ENCODE results near the gene COL23A1.

COL23A1 gene

DNA sequence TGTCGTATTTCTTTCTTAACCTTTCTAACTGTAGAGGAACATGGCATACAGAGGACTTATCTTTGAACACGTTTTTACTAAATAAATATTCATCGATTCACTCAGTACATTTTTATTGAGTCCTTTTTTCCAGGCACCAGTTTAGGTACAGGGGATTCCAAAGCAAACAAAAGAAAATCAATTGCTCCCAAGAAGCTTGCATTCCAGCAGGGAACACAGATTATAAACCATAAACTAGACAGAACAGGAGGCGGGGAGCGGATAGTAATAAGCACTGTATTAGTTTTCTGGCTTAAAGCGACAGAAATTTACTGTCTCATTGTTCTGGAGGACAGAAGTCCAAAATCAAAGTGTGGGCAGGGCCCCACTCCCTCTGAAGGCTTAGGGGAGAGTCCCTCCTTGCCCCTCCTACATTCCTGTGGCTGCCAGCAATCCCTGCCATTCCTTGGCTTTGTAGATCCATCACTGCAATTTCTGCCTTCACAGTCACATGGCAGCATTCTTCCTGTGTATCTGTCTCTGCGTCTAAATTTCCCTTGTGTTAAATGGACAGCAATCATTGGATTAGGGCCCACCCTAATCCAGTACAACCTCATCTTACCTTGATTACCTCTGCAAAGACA, 115.5 kb downstream of the COL23A1 start:
- no peak for DNase-seq (ENCODE audit: low read depth in 2 of 2)

DNA sequence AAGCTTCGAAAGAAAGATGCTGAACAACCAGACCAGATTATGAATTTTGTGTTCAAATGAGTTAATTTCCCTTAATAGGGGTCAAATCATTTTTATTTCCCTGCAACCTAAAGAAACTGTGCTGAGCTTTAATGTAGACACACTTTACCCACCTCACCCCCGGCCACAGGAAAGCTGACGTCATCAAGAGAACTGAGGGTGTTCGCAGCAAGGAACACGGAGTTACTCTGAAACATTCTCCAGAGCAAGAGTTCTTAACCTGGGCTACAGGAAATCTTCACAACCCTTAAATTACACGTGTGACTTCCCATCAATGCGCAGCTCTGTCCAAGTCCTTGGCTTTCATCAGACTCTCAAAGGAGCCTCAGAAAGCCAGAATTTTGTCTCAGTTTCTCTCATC, 116.3 kb downstream of the COL23A1 start:
- no peak for DNase-seq (ENCODE audit: low read depth in 2 of 2)

DNA sequence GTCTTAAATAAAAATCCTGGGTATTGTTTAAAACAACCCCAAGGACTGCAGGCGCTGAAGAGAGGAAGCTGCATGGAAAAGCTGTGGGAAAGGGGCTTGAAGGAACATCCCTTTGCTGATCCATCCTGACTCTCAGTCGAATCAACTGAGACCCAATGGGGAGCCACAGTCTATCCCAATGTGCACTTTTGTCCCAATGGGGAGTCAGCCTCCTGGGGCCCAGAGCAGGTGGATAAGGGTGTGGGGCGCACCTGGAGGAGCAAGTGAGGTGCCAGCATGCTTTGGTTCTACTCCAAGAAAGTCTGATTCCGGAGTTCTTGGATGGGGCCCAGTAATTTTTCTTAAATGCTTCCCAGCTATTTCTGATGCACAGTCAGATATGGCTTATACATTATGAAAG, 118.1 kb downstream of the COL23A1 start:
- no peak for DNase-seq (ENCODE audit: low read depth in 2 of 2)

DNA sequence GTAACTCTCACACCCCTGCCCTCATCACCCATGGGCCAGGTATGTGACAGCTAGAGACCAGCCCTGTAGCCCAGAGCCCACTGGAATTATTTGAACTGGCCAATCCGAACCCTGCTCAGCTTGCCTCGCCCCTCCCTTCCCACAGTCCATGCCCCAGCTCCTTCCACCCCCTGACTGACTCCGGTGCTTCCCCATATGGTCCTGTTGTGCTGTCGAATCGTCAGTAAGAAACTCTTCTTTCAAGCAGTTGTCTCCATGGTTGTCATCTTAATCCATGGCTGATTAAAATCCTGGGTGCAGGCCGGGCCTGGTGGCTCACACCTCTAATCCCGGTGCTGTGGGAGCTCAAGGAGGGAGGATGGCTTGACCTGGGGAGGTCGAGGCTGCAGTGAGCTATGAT, 118.5 kb downstream of the COL23A1 start:
- no peak for DNase-seq (ENCODE audit: low read depth in 2 of 2)

DNA sequence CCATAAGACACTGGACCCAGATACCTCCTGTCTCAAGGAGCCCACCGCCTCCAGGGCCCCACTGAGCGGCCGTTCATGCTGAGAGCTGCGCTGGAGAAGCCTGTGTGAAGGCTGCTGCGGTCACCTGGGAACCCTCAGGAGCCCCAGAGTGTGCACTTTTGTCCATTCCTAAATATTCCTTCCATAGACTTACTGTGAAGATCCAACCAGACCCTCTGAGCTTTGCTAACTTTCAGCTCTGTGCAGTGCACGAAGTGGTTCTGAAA, 119.5 kb downstream of the COL23A1 start:
- no peak for DNase-seq (ENCODE audit: low read depth in 2 of 2)

DNA sequence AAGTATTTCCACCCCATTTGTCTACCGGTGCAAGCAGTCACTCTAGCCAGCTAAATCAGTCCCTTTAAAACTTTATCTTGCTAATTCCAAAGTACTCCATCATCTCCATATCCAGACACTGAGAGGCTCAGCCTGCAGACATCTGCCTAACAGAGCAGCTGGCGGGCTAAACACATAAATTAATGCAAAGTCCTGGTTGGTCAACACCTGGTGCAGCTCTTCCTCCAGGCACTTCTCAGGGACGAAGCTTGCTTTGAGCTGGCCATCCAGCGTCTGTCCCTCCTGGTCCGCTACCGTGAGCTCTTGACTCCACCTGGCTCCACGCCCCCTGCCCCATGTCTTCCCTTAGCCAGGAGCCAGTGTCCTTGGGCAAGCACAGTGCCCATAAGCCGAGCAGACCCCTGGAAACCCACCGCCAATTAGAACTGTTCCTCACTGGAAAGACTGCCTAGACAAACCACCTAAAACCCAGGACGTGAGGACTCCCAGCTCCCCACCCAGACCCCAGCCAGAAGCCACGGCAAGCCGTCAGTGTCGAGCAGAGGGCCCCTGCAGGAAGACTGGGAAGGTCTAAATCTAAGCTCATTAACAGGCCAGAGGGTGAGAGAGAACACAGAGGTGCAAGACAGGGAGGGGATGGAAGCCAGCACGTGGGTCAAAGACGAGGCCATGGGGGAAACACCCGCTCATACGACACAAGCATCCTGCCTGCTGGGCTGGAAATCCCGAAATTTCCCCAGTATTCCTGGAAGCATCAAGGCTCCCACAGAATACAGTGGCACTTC, 120.0 kb downstream of the COL23A1 start:
- DNase-seq (ENCODE audit: low read depth in 2 of 2), result no peak

DNA sequence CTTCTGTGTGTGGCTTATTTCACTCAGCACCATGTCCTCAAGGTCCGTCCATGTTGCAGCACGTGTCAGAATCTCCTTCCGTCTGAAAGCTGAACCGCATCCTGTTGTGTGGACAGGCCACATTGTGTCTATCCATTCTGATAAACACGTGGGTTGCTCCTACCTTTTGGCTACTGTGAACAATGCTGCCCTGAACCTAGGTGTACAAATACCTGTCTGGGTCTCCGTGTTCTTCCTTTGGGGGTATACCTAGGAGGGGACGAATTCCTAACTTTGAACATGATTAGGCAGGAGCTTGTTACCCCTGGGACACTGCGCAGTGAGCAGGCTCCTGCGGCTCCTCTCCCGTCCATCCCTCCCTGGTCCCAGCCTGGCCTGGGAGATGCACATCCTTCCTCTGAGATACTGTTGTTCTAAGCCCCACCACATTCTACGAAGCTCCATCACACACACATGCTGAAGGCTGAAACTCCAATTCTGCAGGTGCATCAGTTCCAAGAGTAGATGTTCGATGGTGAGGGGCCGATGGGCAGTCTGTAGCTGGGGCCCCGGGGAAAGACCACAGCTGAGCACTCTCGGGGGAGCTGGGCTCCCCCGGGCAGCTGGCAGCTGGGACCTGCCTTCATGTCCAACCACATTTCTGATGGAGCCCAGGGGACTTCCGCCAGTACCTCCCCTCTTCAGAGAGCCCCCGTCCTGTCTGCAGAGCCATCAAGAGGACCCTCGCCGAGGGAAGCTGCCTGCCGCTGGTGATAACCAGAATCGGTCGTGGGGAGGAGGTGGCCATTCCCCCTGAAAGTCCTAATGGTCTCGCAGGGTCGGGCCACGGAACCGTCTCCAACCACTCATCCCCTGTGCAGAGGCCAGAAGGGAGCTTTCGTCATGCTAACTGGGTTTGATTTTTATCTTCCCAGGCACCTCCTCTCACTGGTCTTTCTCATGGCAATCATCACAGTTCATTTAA, 120.9 kb downstream of the COL23A1 start:
- DNase-seq (ENCODE audit: low read depth in 2 of 2), result no peak

DNA sequence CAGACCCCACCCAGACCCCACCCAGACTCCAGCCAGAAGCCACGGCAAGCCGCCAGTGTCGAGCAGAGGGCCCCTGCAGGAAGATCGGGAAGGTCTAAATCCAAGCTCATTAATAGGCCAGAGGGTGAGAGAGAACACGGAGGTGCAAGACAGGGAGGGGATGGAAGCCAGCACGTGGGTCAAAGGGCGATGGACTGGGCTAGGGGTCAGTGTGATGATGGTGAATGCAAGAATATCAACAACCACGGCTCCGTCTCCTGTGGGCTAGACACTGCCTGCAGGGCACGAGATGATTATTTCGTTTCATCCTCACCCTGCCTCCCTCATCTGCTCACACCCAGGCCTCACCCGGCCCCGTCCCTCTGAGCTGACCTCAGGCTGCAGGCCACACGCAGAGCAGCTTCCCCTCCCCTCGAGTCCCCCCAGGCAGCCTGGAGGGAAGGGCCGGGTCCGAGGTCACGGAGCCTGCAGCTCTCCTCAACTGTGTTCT, 122.0 kb downstream of the COL23A1 start:
- DNase-seq (ENCODE audit: low read depth in 2 of 2), result no peak

DNA sequence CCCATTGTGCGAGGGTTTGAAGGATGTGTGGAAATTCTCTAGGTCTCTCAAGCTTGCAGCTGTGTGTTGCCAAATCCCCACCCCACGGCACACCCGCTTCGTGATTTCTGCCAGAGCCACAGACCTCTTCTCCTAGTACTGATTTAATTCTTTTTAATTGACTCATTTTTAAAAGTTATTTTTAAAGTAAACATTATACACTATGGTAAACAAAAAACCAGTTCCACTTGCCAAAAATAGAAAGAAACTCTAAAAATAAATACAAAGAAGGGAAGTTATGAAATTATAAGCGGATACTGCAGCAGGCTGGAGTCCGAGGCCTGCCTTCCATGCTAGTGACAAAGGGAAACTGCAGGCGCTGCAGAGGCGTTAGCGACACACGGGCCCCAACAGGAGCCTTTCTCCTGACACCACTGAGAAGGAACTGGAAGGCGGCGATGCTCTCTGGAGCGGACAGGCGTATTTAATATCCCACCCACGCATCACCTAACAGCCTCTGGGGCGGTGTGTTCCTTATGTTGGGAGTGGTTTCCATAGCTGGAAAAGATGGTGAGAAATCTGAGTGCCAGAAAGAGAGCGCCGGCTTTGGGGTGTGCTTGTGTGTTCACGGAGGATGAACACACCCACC, 122.5 kb downstream of the COL23A1 start:
- DNase-seq (ENCODE audit: low read depth in 2 of 2), result no peak

DNA sequence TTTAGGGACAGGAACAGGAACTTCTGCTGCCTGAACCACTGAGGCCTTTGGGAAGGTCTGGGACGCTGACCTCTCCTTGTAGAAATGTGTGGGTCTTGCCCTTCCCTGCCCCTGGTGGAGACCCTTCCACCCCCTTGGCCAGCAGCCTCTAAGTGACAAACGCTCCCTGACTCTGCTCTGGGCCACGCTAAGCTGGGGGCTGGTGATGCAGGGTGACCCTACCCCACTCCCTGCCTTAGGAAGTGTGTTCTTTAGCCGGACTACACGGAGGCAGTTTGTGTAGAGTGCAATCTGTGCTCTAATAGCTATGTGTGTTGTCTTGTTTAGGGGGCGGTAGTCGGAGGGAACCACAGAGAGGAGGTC, 123.0 kb downstream of the COL23A1 start:
- no peak for DNase-seq (ENCODE audit: low read depth in 2 of 2)

DNA sequence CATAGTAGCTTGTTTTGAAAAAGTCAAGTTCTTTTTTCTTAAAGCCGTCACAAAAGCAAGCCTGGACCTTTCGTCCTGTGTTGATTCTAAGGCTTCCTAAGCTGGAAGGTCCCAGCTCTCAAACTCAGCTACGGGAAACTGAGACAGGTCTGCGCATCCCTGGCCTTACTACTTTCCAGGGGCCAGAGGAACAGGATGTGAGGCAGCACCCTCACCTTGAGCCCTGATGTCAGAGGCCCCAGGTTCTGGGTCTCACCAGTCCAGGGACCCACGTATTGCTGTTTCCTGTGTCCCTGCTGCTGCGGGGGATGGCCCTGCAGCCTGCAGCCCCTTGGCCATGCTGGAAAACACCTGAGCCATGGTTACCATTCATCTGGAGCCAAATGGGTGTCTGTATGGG, 123.9 kb downstream of the COL23A1 start:
- no peak for DNase-seq (ENCODE audit: low read depth in 2 of 2)

DNA sequence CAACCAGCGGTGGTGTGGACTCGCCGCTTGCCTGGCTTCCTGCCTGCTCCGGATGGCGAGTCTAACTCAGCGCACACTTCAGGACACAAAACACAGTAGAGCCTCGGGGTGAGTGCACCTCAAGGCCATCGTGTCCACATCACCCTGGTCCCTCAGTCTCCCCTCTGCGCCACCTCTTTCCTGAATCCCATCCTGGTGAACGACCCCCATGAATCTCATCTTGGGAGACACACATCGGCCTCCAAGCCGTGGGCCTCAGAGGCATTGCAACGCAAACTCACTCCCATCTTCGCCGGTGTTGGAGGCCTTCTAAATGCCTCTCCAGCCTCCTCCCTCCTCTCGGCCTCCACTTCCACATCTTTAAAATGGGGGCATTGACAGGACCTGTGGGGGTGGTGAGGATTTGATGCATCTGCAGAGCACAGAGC, 124.3 kb downstream of the COL23A1 start:
- no peak for DNase-seq (ENCODE audit: low read depth in 2 of 2)

DNA sequence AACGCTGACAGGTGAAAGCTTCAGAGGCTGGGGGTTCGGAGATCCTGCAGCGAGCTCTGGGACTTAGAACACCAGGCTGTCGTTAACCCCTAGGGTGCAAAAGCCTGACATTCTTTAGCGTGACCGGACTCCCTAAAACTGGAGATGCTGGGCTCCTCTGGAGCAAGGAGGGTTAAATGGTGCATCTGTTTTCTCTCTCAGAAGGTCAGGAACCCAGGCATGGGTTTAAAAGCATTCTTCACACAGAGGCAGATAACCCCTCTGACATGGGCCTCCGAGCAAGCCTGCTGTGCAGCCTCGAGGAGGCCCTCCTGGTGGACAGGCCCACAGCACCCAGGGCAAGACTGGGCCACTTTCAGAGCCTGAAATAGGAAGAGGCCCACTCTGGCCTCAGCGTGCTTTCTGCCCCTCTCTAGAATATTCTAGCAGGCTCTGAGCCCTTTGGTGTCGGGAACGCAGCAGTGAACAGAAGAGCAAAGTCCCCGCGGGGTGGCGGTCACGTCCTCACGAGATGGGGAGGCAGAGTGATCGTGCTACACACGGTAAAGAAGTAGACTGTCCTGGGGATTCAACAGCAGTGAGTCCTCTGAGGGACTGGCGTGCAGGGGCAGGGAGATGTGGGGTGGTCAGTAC, 124.8 kb downstream of the COL23A1 start:
- no peak for DNase-seq (ENCODE audit: low read depth in 2 of 2)

DNA sequence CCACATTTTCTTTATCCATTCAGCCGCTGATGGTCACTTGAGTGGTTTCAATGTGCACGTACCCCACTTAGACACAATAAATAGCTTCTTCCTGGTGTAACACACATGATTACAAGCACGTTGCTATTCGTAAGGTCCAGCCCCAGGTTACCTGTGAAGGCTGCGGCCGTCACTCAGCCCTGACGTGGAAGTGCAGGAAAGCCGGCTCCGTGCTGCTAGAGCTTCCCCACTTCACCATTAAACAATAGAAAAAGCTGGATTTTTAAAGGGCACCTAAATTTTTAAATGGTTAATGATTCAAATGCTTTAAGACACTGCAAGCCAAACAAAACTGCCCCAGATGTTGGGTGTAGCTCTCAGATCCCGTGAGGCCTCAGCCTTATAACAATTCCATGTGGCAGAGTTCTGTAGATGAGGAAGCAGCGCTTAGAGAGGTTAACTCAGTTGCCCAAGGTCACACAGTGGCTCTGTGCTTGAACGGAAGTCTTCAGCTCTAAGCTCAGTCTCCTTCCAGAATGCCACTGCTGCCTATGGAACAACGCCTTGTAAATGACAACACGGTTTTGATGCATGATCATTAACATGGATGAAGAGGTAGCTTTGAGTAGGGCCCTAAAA, 125.7 kb downstream of the COL23A1 start:
- no peak for DNase-seq (ENCODE audit: low read depth in 2 of 2)

DNA sequence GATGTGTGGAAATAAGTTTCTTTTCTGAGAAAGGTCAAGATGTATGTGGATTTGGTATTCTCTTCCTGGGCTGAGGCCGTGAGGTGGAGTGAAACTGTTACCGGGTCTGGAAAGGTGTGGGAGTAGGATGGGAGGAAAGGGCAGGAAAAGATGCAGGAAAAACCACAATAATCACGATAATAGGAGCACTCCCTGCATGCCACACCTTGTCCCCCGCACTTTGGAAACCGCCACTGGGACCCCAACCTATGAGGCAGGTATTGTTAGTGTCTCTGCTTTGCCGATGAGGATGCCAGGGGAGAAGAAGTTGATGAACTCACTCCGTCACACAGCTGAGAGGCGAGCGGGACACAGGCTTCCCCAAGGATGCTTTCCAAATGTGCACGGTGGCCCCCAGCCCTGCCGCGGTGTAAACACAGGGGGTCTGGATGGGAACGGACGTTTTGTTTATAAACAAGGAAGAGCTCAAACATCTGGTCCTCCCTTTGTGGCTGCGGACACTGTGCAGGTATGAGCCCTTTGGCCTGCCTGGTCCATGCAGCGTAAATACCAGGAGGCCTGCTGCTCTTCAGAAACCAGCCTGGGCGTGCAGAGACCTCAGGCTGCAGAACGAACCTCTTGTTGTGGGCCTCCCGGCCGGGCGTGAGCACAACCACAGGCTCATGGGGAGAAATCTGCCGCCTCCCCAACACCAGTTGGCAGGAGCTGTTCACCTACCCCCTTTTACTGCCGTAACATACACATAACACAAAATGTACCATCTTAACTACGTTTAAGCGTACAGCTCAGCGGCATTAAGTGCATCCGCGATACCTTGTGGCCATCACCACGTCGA, 126.7 kb downstream of the COL23A1 start:
- no peak for DNase-seq (ENCODE audit: low read depth in 2 of 2)

DNA sequence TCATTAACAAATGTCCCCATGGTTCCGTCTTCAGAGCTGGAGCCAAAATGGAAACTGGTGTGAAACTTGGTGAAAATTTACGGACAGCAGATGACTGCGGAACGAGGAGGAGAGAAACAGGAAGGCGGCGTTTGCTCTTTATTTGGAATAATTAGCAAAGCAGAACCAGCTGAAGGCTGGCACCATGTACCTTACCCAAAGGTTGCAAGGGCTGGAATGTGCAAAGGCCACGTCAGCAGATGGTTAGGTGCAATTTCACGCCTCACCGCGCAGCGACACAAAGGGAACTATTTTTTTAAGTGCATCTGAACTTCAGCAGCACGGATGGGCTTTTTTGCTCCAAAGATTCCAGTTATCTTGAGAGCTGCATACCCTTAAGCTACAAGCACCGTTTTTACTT, 127.4 kb downstream of the COL23A1 start:
- no peak for DNase-seq (ENCODE audit: low read depth in 2 of 2)

DNA sequence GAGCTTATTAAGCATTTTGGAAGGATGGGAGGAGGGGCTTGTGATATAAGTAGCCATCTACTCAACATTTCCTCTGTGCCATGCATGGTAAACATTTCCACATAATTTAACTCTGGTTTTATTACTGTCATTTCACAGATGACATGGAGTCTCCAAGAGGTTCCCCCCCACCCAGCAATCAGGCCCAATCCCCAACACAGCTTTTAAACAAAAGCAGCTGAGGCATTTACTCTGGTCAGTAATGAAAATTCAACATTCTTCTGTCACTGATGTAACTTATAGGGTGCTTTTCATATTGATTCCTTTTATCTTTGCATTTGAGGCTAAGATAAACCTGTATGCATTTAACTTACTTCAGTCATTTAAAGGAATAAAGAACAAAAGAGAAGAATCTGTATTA, 128.1 kb downstream of the COL23A1 start:
- no peak for DNase-seq (ENCODE audit: low read depth in 2 of 2)

DNA sequence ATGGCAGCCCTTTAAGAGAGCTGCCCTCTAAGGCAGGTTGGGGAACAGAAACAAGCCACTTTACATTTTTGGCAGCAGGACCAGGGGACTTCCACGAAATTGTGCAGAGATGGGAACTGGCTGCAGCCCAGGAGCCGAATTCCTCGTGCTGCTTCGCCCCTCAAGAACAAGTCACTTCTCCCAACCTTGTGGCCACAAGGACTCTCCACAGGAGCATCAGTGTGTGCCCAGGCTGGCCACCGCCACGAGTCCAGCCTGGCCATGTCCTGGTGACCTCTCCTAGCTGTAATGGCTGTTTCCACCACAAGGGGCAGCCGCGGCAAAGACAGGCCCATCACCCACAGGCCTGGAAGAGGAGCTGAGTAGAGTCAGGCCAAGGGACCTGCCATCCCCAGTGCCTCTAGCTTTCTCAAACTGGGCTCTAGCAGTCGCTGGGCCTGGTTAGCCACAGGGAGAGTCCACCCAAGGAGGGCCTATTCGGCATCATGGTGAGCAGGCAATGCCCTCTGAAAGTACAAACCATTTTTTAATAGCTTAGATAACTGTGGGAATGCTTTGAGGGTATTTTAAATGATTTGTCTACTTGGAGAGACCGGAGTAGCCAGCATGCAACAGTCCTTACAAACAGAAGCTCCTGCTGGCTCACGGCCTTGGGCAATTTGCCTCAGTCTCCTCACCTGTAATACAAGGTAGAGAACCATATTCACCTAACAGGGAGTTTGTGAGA, 129.0 kb downstream of the COL23A1 start:
- DNase-seq (ENCODE audit: low read depth in 2 of 2), result peak; percentile 11 to 48

DNA sequence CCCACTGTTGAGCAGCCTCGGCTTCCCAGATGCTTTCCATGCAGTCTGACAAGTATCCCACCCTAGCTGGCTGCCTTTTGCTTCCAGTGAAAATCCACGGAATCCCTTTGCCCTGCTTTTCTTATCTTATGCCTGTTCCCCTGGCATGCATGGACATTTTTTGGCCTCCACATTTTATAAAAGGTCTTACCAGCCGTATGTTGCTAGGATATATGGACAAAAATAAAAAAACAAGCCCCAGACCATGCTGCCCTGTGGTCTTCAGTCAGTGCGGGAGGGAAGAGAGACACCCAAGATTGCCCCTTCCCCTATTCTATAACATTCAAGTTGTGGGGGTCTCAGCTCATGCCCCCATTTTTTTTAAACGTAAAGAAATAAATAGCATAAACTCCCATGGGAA, 129.6 kb downstream of the COL23A1 start:
- DNase-seq (ENCODE audit: low read depth in 2 of 2), result no peak

DNA sequence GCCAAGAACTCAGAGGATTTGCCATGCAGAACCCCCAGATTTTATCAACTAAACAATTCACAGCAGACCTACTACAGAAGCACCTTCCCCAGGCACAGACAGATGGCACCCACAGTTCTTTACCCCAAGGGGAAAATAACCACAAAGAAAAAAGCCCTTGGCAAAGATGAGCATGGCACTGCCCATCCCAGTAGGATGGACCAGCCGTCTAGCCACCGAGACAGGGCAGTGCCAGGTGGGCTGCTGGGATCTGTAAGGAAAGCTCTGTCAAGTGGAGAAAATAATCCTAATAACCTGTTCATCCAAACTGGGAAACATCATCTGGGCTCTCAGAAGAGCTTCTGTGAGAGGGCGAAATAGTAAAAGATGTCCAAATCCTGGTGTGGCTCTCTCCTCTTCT, 130.0 kb downstream of the COL23A1 start:
- no peak for DNase-seq (ENCODE audit: low read depth in 2 of 2)
